Colonic mucosa (tissue), 4 donors: ENCODE measurements around the gene FARSA. TPM values are rescaled to one million over a fixed set of nuclear protein-coding genes. Genes with fewer than 3 reads are reported as not detected.
A peak's percentile ranks its signal among the peaks of the same experiment; 100 is the strongest.

ENCODE experiments used
- DNase-seq: peaks from one replicate; pipeline ENCODE4 v3.0.0-alpha.2; 2020
- H3K27ac ChIP-seq: fragments of 200-600 bp; one replicate; pipeline ENCODE4 v1.8.0; 2021
- H3K27me3 ChIP-seq: fragments of 200-600 bp; one replicate; pipeline ENCODE4 v1.8.0; 2021
- H3K36me3 ChIP-seq: fragments of 200-600 bp; one replicate; pipeline ENCODE4 v1.8.0; 2021
- H3K4me1 ChIP-seq: fragments of 200-600 bp; one replicate; pipeline ENCODE4 v1.8.0; 2021; ENCODE audit warnings: mild to moderate bottlenecking
- H3K4me3 ChIP-seq: fragments of 200-600 bp; one replicate; pipeline ENCODE4 v1.8.0; 2021
- H3K9ac ChIP-seq, 2 donors: one replicate each; pipeline ENCODE4 v1.7.0; 2013; ENCODE audit warnings: control low read depth in 2 of 2, low read depth in 2 of 2, low read length in 2 of 2
- H3K9me3 ChIP-seq: fragments of 200-600 bp; one replicate; pipeline ENCODE4 v1.8.0; 2021
- CTCF ChIP-seq: fragments of 200-600 bp; IDR thresholded peaks from one replicate; pipeline ENCODE4 v1.8.0; 2022; ENCODE audit warnings: antibody characterized with exemption, mild to moderate bottlenecking
- intact Hi-C: fragments of 100-400 bp; cut with DNase I; formaldehyde crosslinking; loops from one replicate; pipeline ENCODE4 v1.14.1; 2022
- total RNA-seq, 2 donors: library from RNA; stranded (reverse); fragmentation: NEBNext Ultra II Directional in 1 of 2; extraction: Animal tissue kit (Norgen Biotek cat#: 25700) in 1 of 2; gene quantifications; one replicate each; pipeline ENCODE4 v1.2.1, GENCODE V29; 2021
- donor health status: healthy.
- donor health status: DM: no; HTN: no; CAD: no.
- donor health status: DM: no; HTN: no; CAD: no.

Gene FARSA
- total RNA-seq, 2 donors from 2014 or later = 46.9 to 111 TPM

- Histone ChIP-seq H3K4me1 (peaks cover 24% of the 10 kb centered on the region), H3K9ac (peak overlapping the region; percentile 68 to 99), H3K27me3 (no peaks in the 10 kb centered on the region), H3K4me3 (peak overlapping the region; percentile 100), H3K9me3 (no peaks in the 10 kb centered on the region), H3K27ac (peak overlapping the region; percentile 35), H3K36me3 (peaks cover 20% of the 10 kb centered on the region)
- no peak for TF ChIP-seq CTCF
- peak; percentile 66 for DNase-seq
- intact Hi-C loops = no loop called here
Observed at GRCh38 chr19:12937093-12937926, 3.8 kb upstream of the FARSA start.

GRCh38 chr19:12936582-12936981 lies 3.1 kb upstream of the FARSA start:
- intact Hi-C loops = no loop called here
- Histone ChIP-seq H3K4me3 (no peak overlapping the region), H3K36me3 (peaks cover 14% of the 10 kb centered on the region), H3K4me1 (peaks cover 25% of the 10 kb centered on the region), H3K9ac (no peak overlapping the region), H3K27ac (no peak overlapping the region), H3K27me3 (no peaks in the 10 kb centered on the region), H3K9me3 (no peaks in the 10 kb centered on the region)
- TF ChIP-seq CTCF = no peak
- no peak for DNase-seq

GRCh38 chr19:12935071-12935470 lies 1.6 kb upstream of the FARSA start:
- H3K27me3 ChIP-seq = no peaks in the 10 kb centered on the region
- H3K4me1 ChIP-seq = peaks cover 14% of the 10 kb centered on the region
- TF ChIP-seq CTCF = no peak
- H3K9me3 ChIP-seq = no peaks in the 10 kb centered on the region
- H3K36me3 ChIP-seq = peaks cover 2% of the 10 kb centered on the region
- DNase-seq = no peak
- no peak overlapping the region for H3K9ac ChIP-seq
- intact Hi-C loops = no loop called here
- H3K27ac ChIP-seq = no peak overlapping the region
- no peak overlapping the region for H3K4me3 ChIP-seq

GRCh38 chr19:12932392-12933286 lies 872 bp downstream of the FARSA start:
- Histone ChIP-seq H3K36me3 (no peaks in the 10 kb centered on the region), H3K9me3 (no peaks in the 10 kb centered on the region), H3K4me3 (peak overlapping the region; percentile 98), H3K9ac (peak overlapping the region; percentile 76 to 94), H3K4me1 (peaks cover 8% of the 10 kb centered on the region), H3K27ac (peak overlapping the region; percentile 34), H3K27me3 (no peaks in the 10 kb centered on the region)
- peak; percentile 29 for DNase-seq
- intact Hi-C loops = no loop called here
- TF ChIP-seq CTCF = no peak

- Histone ChIP-seq H3K9ac (no peak overlapping the region), H3K4me3 (no peak overlapping the region), H3K4me1 (peaks cover 6% of the 10 kb centered on the region), H3K36me3 (no peaks in the 10 kb centered on the region), H3K27ac (no peak overlapping the region), H3K9me3 (no peaks in the 10 kb centered on the region), H3K27me3 (no peaks in the 10 kb centered on the region)
- intact Hi-C loops = no loop called here
- TF ChIP-seq CTCF = no peak
- DNase-seq = no peak
Observed at GRCh38 chr19:12930002-12930645, 3.4 kb downstream of the FARSA start.
